ENCODE results near the gene HMGN5.

HMGN5 gene

DNA sequence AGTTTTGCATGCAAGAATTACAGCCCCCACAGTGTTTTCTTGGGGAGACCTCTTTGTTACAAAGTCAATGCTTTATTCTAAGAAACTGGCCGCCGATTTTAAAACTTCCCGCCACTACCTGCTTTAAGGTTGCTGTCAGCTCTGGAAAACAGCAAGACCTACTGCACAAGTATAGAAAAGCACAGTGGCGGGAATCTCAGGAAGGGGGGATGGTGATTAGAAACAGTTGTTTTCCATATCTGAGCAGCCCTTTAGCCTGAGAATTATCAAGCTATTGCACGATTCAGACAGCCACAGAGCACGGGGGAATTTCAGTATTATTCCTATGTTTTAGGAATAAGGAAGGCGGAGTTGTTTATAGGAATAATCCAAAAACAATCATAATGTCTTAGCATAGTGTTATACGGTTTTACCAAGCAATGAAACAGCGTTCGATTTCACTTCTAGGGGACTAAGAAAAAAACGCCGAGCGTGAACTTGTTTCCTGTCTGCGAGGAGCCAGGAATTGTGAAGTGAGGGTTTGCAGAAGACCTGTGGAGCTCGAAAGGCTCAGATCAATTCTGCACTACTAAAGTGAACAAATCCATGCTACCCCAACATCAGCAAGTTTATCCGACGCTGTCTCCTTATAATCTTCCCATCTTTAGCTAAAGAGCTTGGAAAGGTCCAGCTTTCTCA lies 81.3 kb downstream of the HMGN5 start:
- no peak for DNase-seq (ENCODE audit: low read depth in 3 of 3, low spot score in 1 of 3)

DNA sequence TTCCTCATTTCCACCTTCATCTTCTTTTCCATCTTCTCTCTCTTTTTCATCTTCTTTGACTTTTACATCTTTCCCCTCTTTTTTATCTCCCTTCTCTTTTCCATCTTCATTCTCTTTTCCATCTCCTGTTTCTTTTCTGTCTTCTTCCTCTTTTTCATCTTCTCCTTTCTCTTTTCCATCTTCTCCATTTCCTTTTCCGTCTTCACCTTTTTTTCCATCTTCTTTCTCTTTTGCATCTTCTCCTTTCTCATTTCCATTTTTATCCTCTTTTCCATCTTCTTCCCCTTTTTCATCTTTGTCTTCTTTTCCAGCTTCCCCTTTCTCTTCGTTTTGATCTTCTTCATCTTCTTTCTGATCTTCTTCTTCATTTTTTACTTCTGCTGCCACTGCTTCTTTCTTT lies 87.0 kb downstream of the HMGN5 start:
- no peak for DNase-seq (ENCODE audit: low read depth in 3 of 3, low spot score in 1 of 3)

DNA sequence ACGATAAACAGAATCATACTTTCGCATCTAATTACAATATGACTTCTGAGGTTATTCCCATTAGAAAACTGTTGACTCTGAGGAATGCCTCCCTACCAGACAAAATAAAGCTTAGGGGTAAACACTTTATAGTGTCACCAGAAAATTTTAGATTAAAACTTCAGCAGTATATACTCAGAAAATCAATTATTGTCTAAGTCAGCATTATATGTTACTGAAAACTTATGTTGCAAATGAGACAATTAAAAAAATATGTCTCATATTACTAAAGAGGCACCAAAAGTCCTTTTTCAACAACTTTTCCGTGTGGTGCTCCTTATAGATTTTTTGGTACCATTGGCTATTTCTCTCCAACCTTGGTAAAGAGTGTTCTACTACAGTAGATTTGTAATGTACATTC lies 91.4 kb downstream of the HMGN5 start:
- DNase-seq (ENCODE audit: low read depth in 3 of 3, low spot score in 1 of 3) = no peak

DNA sequence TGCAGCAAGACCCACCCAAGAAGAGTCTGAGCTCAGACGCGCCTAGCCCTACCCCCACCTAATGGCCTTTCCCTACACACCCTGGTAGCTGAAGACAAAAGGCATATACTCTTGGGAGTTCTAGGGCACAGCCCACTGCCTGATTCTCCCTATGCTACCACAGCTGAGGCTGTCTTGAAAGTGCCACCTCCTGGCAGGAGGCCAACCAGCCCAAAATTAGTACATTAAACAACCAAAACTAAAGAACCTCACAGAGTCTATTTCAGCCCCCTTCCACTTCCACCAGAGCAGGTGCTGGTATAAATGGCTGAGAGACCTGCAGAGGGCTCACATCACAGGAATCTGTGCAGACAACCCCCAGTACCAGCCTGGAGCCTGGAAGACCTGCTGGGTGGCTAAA lies 119.1 kb downstream of the HMGN5 start:
- DNase-seq (ENCODE audit: low read depth in 3 of 3, low spot score in 1 of 3) = no peak

Measured in stimulated activated CD4-positive, alpha-beta T cell treated with anti-CD3 and anti-CD28 coated beads, TNF-alpha, amount 100 ng/mL, for 1 hour (primary cell).